ENCODE results near the gene RAB11FIP4. TPM values are rescaled to one million over a fixed set of nuclear protein-coding genes. Genes with fewer than 3 reads are reported as not detected.

Gene RAB11FIP4
- total and polyA plus RNA-seq, 2 of the 13 experiments (the other 11 are each of a cell fraction or from before 2014, with no cell fraction given) = 28.0 to 89.3 TPM

- TF ChIP-seq, protein P1, sequence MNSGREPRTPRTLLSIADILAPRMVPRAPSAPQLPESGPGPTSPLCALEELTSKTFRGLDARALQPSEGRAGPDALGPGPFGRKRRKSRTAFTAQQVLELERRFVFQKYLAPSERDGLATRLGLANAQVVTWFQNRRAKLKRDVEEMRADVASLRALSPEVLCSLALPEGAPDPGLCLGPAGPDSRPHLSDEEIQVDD (CRISPR knock-in tag; IDR thresholded peaks at IDR 0.05; ENCODE audit: borderline replicate concordance) = no peak
- TF ChIP-seq, protein P2, sequence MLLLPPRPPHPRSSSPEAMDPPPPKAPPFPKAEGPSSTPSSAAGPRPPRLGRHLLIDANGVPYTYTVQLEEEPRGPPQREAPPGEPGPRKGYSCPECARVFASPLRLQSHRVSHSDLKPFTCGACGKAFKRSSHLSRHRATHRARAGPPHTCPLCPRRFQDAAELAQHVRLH (CRISPR knock-in tag; IDR thresholded peaks at IDR 0.05; ENCODE audit: borderline replicate concordance, low read depth) = no peak
- TF ChIP-seq ZNF629 (CRISPR knock-in tag; conservative IDR thresholded peaks at IDR 0.05) (no peak), ZNF512B (CRISPR knock-in tag; IDR thresholded peaks at IDR 0.05; ENCODE audit: borderline replicate concordance) (no peak), SPEN (CRISPR knock-in tag; IDR thresholded peaks at IDR 0.05; ENCODE audit: low read depth) (peak; percentile 42; the same call in 1 of the 2 replicates), ETV5 (CRISPR knock-in tag; IDR thresholded peaks at IDR 0.05; ENCODE audit: borderline replicate concordance) (peak; percentile 86; the same call in 1 of the 2 replicates), NFE2 (CRISPR knock-in tag; IDR thresholded peaks at IDR 0.05) (no peak), STAT5B (CRISPR knock-in tag; IDR thresholded peaks at IDR 0.05) (no peak), ZBTB1 (CRISPR knock-in tag; IDR thresholded peaks at IDR 0.05; ENCODE audit: borderline replicate concordance) (no peak), SETDB1 (CRISPR knock-in tag; IDR thresholded peaks at IDR 0.05; ENCODE audit: borderline replicate concordance) (no peak), ZBTB44 (CRISPR knock-in tag; IDR thresholded peaks at IDR 0.05) (no peak), FOXM1 (CRISPR knock-in tag; IDR thresholded peaks at IDR 0.05) (no peak), ZNF224 (CRISPR knock-in tag; IDR thresholded peaks at IDR 0.05) (no peak), ZNF607 (CRISPR knock-in tag; IDR thresholded peaks at IDR 0.05; ENCODE audit: borderline replicate concordance) (0 out of 2 replicates have a peak, but pooled peaks have one; percentile 50), ZNF17 (CRISPR knock-in tag; IDR thresholded peaks at IDR 0.05) (no peak), ZNF816 (CRISPR knock-in tag; IDR thresholded peaks at IDR 0.05; ENCODE audit: borderline replicate concordance) (no peak)
- TF ChIP-seq, protein P3, sequence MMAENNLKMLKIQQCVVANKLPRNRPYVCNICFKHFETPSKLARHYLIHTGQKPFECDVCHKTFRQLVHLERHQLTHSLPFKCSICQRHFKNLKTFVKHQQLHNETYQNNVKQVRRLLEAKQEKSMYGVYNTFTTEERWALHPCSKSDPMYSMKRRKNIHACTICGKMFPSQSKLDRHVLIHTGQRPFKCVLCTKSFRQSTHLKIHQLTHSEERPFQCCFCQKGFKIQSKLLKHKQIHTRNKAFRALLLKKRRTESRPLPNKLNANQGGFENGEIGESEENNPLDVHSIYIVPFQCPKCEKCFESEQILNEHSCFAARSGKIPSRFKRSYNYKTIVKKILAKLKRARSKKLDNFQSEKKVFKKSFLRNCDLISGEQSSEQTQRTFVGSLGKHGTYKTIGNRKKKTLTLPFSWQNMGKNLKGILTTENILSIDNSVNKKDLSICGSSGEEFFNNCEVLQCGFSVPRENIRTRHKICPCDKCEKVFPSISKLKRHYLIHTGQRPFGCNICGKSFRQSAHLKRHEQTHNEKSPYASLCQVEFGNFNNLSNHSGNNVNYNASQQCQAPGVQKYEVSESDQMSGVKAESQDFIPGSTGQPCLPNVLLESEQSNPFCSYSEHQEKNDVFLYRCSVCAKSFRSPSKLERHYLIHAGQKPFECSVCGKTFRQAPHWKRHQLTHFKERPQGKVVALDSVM (CRISPR knock-in tag; IDR thresholded peaks at IDR 0.05) = peak; percentile 95
- TF ChIP-seq, protein P4, sequence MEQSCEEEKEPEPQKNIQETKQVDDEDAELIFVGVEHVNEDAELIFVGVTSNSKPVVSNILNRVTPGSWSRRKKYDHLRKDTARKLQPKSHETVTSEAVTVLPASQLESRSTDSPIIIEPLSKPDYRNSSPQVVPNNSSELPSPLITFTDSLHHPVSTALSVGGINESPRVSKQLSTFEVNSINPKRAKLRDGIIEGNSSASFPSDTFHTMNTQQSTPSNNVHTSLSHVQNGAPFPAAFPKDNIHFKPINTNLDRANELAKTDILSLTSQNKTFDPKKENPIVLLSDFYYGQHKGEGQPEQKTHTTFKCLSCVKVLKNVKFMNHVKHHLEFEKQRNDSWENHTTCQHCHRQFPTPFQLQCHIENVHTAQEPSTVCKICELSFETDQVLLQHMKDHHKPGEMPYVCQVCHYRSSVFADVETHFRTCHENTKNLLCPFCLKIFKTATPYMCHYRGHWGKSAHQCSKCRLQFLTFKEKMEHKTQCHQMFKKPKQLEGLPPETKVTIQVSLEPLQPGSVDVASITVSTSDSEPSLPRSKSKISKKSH (CRISPR knock-in tag; IDR thresholded peaks at IDR 0.05; ENCODE audit: borderline replicate concordance) = no peak
Observed at GRCh38 chr17:31476525-31477416, 85.3 kb downstream of the RAB11FIP4 start (continued).

All from HepG2 (cell line).